Neural progenitor cell (in vitro differentiated cells): ENCODE measurements around the gene ZRANB3. TPM values are rescaled to one million over a fixed set of nuclear protein-coding genes. Genes with fewer than 3 reads are reported as not detected.

Experiments used
- DNase-seq: peaks from one replicate; pipeline ENCODE4 v3.0.0-alpha.2; 2016; ENCODE audit warnings: low spot score
- H2AFZ ChIP-seq: fragments of 200-600 bp; sonication (generic); replicated peaks from 2 replicates; pipeline ENCODE4 v1.6.1; 2016; ENCODE audit warnings: antibody characterized with exemption
- H3F3A ChIP-seq: fragments of 200-600 bp; sonication (generic); 2 replicates; pipeline ENCODE4 v1.6.1; 2016; ENCODE audit warnings: antibody characterized with exemption, low read depth
- H3K27ac ChIP-seq: fragments of 200-600 bp; sonication (generic); 2 replicates; pipeline ENCODE4 v1.5.1; 2016; ENCODE audit warnings: mild to moderate bottlenecking
- H3K27me3 ChIP-seq: fragments of 200-600 bp; sonication (generic); 2 replicates; pipeline ENCODE4 v1.6.1; 2016; ENCODE audit warnings: mild to moderate bottlenecking, moderate library complexity
- H3K36me3 ChIP-seq: fragments of 200-600 bp; sonication (generic); 2 replicates; pipeline ENCODE4 v1.5.1; 2016
- H3K4me1 ChIP-seq: fragments of 200-600 bp; sonication (generic); 2 replicates; pipeline ENCODE4 v1.6.1; 2016; ENCODE audit warnings: mixed run types
- H3K4me2 ChIP-seq: fragments of 200-600 bp; sonication (generic); 2 replicates; pipeline ENCODE4 v1.6.1; 2016
- H3K4me3 ChIP-seq: fragments of 200-600 bp; sonication (generic); 2 replicates; pipeline ENCODE4 v1.5.1; 2016
- H3K79me2 ChIP-seq: fragments of 200-600 bp; sonication (generic); 2 replicates; pipeline ENCODE4 v1.6.1; 2016; ENCODE audit warnings: low read depth
- H3K9ac ChIP-seq: fragments of 200-600 bp; sonication (generic); 2 replicates; pipeline ENCODE4 v1.6.1; 2016
- H3K9me3 ChIP-seq: fragments of 200-600 bp; sonication (generic); 2 replicates; pipeline ENCODE4 v1.5.1; 2016; ENCODE audit warnings: low read depth
- H4K20me1 ChIP-seq: fragments of 200-600 bp; sonication (generic); 2 replicates; pipeline ENCODE4 v1.6.1; 2016; ENCODE audit warnings: low read depth
- H3K27ac Mint-ChIP-seq: 3 replicates; pipeline ENCODE4 v1.8.0; 2021; ENCODE audit warnings: mixed read lengths
- H3K27me3 Mint-ChIP-seq: 2 replicates; pipeline ENCODE4 v1.8.0; 2022; ENCODE audit warnings: low read depth, mild to moderate bottlenecking, inconsistent platforms, moderate library complexity, mixed read lengths; ENCODE audit not compliant: insufficient read depth
- H3K36me3 Mint-ChIP-seq: 3 replicates; pipeline ENCODE4 v1.8.0; 2021; ENCODE audit warnings: mixed read lengths
- H3K4me1 Mint-ChIP-seq: 3 replicates; pipeline ENCODE4 v1.8.0; 2021; ENCODE audit warnings: mixed read lengths
- H3K4me3 Mint-ChIP-seq: 3 replicates; pipeline ENCODE4 v1.8.0; 2021; ENCODE audit warnings: mild to moderate bottlenecking, moderate library complexity, mixed read lengths
- H3K9me3 Mint-ChIP-seq: 3 replicates; pipeline ENCODE4 v1.8.0; 2020; ENCODE audit warnings: mixed read lengths
- EZH2 ChIP-seq: fragments of 200-600 bp; sonication (generic); IDR thresholded peaks from 2 replicates; pipeline ENCODE4 v1.6.1; 2017; ENCODE audit warnings: antibody characterized with exemption, mild to moderate bottlenecking, moderate library complexity
- EZH2phosphoT487 ChIP-seq: fragments of 200-600 bp; sonication (generic); IDR thresholded peaks from 2 replicates; pipeline ENCODE4 v1.6.1; 2017; ENCODE audit warnings: antibody characterized with exemption
- total RNA-seq: library from RNA; depleted of rRNA; stranded (reverse); fragments of >200 nt; gene quantifications from 2 replicates; pipeline ENCODE4 v1.2.3, GENCODE V29; 2015; ENCODE audit warnings: low replicate concordance
- TF ChIP-seq, protein P1 (sequence below): fragments of 200-600 bp; sonication (generic); IDR thresholded peaks from 2 replicates; pipeline ENCODE4 v1.5.1; 2017; ENCODE audit warnings: antibody characterized with exemption, mild to moderate bottlenecking

ZRANB3 gene
- total RNA-seq, 1 donor from 2014 or later, result 35.9 TPM

DNA sequence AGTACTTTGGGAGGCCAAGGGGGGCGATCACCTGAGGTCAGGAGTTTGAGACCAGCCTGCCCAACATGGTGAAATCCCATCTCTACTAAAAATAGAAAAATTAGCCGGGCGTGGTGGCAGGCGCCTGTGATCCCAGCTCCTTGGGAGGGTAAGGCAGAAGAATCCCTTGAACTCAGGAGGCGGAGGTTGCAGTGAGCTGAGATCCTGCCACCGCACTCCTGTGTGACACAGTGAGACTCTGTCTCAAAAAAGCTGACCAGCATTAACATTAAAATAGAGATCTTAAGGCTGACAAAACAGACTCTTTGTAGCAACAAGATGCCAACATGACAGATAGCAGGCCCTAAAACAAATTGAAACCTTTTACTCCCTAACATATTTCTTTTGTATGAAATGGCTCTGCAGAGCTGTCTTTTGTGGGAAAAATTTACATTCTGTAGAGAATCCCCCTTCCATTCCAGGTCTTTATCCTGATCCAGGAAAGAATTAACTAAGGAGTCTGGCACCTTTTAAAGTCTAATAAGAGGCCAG lies 265.0 kb downstream of the ZRANB3 start:
- H4K20me1 ChIP-seq, result no peaks in the 10 kb centered on the region
- Mint-ChIP-seq H3K4me1 (no peaks in the 10 kb centered on the region), H3K27ac (no peak overlapping the region), H3K9me3 (no peaks in the 10 kb centered on the region), H3K27me3 (peaks cover 5% of the 10 kb centered on the region), H3K36me3 (peaks cover 2% of the 10 kb centered on the region), H3K4me3 (no peak overlapping the region)
- DNase-seq, result no peak
- TF ChIP-seq, protein P1, sequence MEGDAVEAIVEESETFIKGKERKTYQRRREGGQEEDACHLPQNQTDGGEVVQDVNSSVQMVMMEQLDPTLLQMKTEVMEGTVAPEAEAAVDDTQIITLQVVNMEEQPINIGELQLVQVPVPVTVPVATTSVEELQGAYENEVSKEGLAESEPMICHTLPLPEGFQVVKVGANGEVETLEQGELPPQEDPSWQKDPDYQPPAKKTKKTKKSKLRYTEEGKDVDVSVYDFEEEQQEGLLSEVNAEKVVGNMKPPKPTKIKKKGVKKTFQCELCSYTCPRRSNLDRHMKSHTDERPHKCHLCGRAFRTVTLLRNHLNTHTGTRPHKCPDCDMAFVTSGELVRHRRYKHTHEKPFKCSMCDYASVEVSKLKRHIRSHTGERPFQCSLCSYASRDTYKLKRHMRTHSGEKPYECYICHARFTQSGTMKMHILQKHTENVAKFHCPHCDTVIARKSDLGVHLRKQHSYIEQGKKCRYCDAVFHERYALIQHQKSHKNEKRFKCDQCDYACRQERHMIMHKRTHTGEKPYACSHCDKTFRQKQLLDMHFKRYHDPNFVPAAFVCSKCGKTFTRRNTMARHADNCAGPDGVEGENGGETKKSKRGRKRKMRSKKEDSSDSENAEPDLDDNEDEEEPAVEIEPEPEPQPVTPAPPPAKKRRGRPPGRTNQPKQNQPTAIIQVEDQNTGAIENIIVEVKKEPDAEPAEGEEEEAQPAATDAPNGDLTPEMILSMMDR, result no peak
- TF ChIP-seq EZH2phosphoT487, result no peak
- TF ChIP-seq EZH2, result no peak
- no peak overlapping the region for H3K4me3 ChIP-seq
- no peaks in the 10 kb centered on the region for H3K4me1 ChIP-seq
- no peak overlapping the region for H3K4me2 ChIP-seq
- H3K9ac ChIP-seq, result no peak overlapping the region
- H3F3A ChIP-seq, result no peaks in the 10 kb centered on the region
- no peaks in the 10 kb centered on the region for H3K79me2 ChIP-seq
- no peaks in the 10 kb centered on the region for H3K36me3 ChIP-seq
- no peak overlapping the region for H2AFZ ChIP-seq
- H3K9me3 ChIP-seq, result no peaks in the 10 kb centered on the region
- H3K27me3 ChIP-seq, result no peaks in the 10 kb centered on the region
- no peak overlapping the region for H3K27ac ChIP-seq

- no peaks in the 10 kb centered on the region for H3K79me2 ChIP-seq
- Mint-ChIP-seq H3K27ac (no peak overlapping the region), H3K9me3 (no peaks in the 10 kb centered on the region), H3K4me3 (no peak overlapping the region), H3K4me1 (no peaks in the 10 kb centered on the region), H3K27me3 (peaks cover 2% of the 10 kb centered on the region), H3K36me3 (peaks cover 5% of the 10 kb centered on the region)
- H3K4me1 ChIP-seq, result no peaks in the 10 kb centered on the region
- H4K20me1 ChIP-seq, result no peaks in the 10 kb centered on the region
- DNase-seq, result no peak
- no peak overlapping the region for H3K4me2 ChIP-seq
- no peak overlapping the region for H3K9ac ChIP-seq
- no peak overlapping the region for H2AFZ ChIP-seq
- no peaks in the 10 kb centered on the region for H3K27me3 ChIP-seq
- H3K27ac ChIP-seq, result no peak overlapping the region
- no peaks in the 10 kb centered on the region for H3K36me3 ChIP-seq
- H3K4me3 ChIP-seq, result no peak overlapping the region
- TF ChIP-seq EZH2phosphoT487 (no peak), EZH2 (no peak)
- TF ChIP-seq, protein P1, result no peak
- H3F3A ChIP-seq, result no peaks in the 10 kb centered on the region
- H3K9me3 ChIP-seq, result no peaks in the 10 kb centered on the region
Measured at GRCh38 chr2:135259123-135259522, 271.9 kb downstream of the ZRANB3 start.

DNA sequence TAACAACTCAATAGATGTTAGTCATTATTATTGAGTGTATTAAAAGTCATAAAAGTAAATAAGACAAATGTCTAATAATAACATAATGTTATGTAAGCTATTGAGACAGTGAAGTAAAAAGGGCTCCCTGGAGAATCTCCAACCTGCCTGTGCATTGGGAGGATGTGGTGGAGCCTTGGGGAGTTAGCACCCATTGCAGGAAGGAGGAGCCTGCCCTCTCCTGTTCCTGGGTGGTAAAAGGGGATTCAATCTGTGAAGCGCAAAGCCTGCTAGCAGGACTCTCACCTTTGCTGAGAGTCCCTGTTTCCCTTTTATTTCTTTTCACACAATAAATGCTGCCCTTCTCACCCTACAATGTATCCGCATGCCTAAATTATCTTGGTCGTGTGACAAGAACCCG lies 272.8 kb downstream of the ZRANB3 start:
- Histone ChIP-seq H3K4me3 (no peak overlapping the region), H3K4me1 (no peaks in the 10 kb centered on the region), H2AFZ (no peak overlapping the region), H3K27ac (no peak overlapping the region), H3K27me3 (no peaks in the 10 kb centered on the region), H3F3A (no peaks in the 10 kb centered on the region), H3K79me2 (no peaks in the 10 kb centered on the region), H3K9ac (no peak overlapping the region), H3K4me2 (no peak overlapping the region), H4K20me1 (no peaks in the 10 kb centered on the region), H3K36me3 (no peaks in the 10 kb centered on the region), H3K9me3 (no peaks in the 10 kb centered on the region)
- no peaks in the 10 kb centered on the region for H3K9me3 Mint-ChIP-seq
- no peak overlapping the region for H3K27ac Mint-ChIP-seq
- no peaks in the 10 kb centered on the region for H3K4me1 Mint-ChIP-seq
- DNase-seq, result no peak
- H3K4me3 Mint-ChIP-seq, result no peak overlapping the region
- peaks cover 2% of the 10 kb centered on the region for H3K27me3 Mint-ChIP-seq
- peaks cover 5% of the 10 kb centered on the region for H3K36me3 Mint-ChIP-seq
- TF ChIP-seq, protein P1, result peak; percentile 16
- no peak for TF ChIP-seq EZH2
